GM12878 (cell line): ENCODE results near the gene POU2F1.

Experiments
- ASH2L ChIP-seq: fragments of 300-600, 200-600 bp; sonication (generic); IDR thresholded peaks from 2 replicates; pipeline ENCODE4 v1.6.1; 2017; ENCODE audit warnings: low read depth, mild to moderate bottlenecking, borderline replicate concordance
- CBX5 ChIP-seq: sonication (generic); IDR thresholded peaks from 2 replicates; pipeline ENCODE4 v1.6.1; 2016; ENCODE audit warnings: low read depth, moderate library complexity, mild to moderate bottlenecking, inconsistent platforms
- CTCF ChIP-seq, 3 experiments: IDR thresholded peaks in 2 of 3; conservative IDR thresholded peaks in 1 of 3; 2 replicates each; pipeline ENCODE4 v1.5.1; 2011; ENCODE audit warnings: low read depth in 3 of 3, low read length in 3 of 3, mild to moderate bottlenecking in 3 of 3, control low read depth in 2 of 3, moderate library complexity in 2 of 3, inconsistent platforms in 1 of 3, mixed read lengths in 1 of 3; ENCODE audit not compliant: control insufficient read depth in 2 of 3, insufficient read depth in 1 of 3; ENCODE audit errors: extremely low read depth in 1 of 3
- POLR2A ChIP-seq: IDR thresholded peaks from 2 replicates; pipeline ENCODE4 v1.6.1; 2011; ENCODE audit warnings: low read depth, mild to moderate bottlenecking, low read length
- SP1 ChIP-seq: IDR thresholded peaks from one replicate; pipeline ENCODE4 v1.6.1; 2011; ENCODE audit warnings: low read depth, low read length

DNA sequence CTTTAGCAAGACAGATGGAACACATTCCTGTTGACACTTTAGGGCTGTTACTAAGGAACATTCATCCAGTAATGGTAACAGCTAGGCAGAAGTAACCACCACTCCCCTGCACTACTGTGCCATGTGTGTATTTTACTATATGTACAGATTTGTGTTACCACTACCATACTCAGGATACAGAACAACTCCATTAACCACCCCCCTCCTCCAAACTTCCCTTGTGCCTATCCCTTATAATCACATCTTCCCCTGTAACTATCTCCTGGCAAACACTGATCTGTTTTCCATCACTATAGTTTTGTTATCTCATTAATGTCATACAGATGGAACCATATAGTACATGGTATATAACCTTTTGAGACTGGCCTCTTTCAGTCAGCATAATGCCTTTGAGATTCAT, 3.9 kb upstream of the POU2F1 start:
- TF ChIP-seq ASH2L (no peak), CTCF (IDR thresholded peaks at IDR 0.05 in 2 of 3, conservative IDR thresholded peaks at IDR 0.05 in 1 of 3; ENCODE audit: control insufficient read depth in 2 of 3, extremely low read depth in 1 of 3, insufficient read depth in 1 of 3, low read depth in 3 of 3, low read length in 3 of 3) (no peak), CBX5 (no peak), POLR2A (no peak), SP1 (no peak)
